ENCODE results near the gene SPAG17.

Gene SPAG17

GRCh38 chr1:118128761-118129160, 56.3 kb downstream of the SPAG17 start:
- Histone ChIP-seq H3K4me3 (no peak overlapping the region), H3K27ac (no peak overlapping the region)

- Histone ChIP-seq H3K27ac (peak overlapping the region in 1 of 21 experiments; percentile 17), H3K4me3 (no peak overlapping the region)
Observed at GRCh38 chr1:118124064-118124463, 61.0 kb downstream of the SPAG17 start.

- Histone ChIP-seq H3K4me3 (no peak overlapping the region), H3K27ac (peak overlapping the region in 1 of 21 experiments; percentile 17)
Observed at GRCh38 chr1:118123116-118123839, 61.8 kb downstream of the SPAG17 start.

GRCh38 chr1:118122234-118123004, 62.6 kb downstream of the SPAG17 start:
- peak overlapping the region in 1 of 21 experiments; percentile 10 for H3K27ac ChIP-seq
- H3K4me3 ChIP-seq, result no peak overlapping the region

GRCh38 chr1:118118873-118119463, 66.1 kb downstream of the SPAG17 start:
- Histone ChIP-seq H3K4me3 (no peak overlapping the region), H3K27ac (peak overlapping the region in 2 of 21 experiments; percentile 18 to 71)

GRCh38 chr1:118118469-118118868, 66.6 kb downstream of the SPAG17 start:
- peak overlapping the region in 2 of 21 experiments; percentile 18 to 71 for H3K27ac ChIP-seq
- H3K4me3 ChIP-seq, result no peak overlapping the region

- no peak overlapping the region for H3K4me3 ChIP-seq
- peak overlapping the region in 2 of 21 experiments; percentile 38 to 76 for H3K27ac ChIP-seq
Observed at GRCh38 chr1:118117521-118117920, 67.5 kb downstream of the SPAG17 start.

GRCh38 chr1:118116909-118117308, 68.1 kb downstream of the SPAG17 start:
- peak overlapping the region in 4 of 21 experiments; percentile 14 to 76 (median 27) for H3K27ac ChIP-seq

GRCh38 chr1:118116401-118116800, 68.6 kb downstream of the SPAG17 start:
- peak overlapping the region in 5 of 21 experiments; percentile 16 to 76 (median 24) for H3K27ac ChIP-seq
- no peak overlapping the region for H3K4me3 ChIP-seq

More at GRCh38 chr1:118116909-118117308, 68.1 kb downstream of the SPAG17 start:
- no peak overlapping the region for H3K4me3 ChIP-seq

- H3K27ac ChIP-seq, result peak overlapping the region in 3 of 21 experiments; percentile 17 to 76 (median 24)
- no peak overlapping the region for H3K4me3 ChIP-seq
Observed at GRCh38 chr1:118115567-118116295, 69.3 kb downstream of the SPAG17 start.

- Histone ChIP-seq H3K4me3 (no peak overlapping the region), H3K27ac (peak overlapping the region in 1 of 21 experiments; percentile 22)
Observed at GRCh38 chr1:118113261-118113660, 71.8 kb downstream of the SPAG17 start.

- Histone ChIP-seq H3K27ac (no peak overlapping the region), H3K4me3 (no peak overlapping the region)
Observed at GRCh38 chr1:118110580-118110979, 74.4 kb downstream of the SPAG17 start.

GRCh38 chr1:118104951-118105350, 80.1 kb downstream of the SPAG17 start:
- no peak overlapping the region for H3K4me3 ChIP-seq
- no peak overlapping the region for H3K27ac ChIP-seq

GRCh38 chr1:118102445-118102844, 82.6 kb downstream of the SPAG17 start:
- no peak overlapping the region for H3K4me3 ChIP-seq

GRCh38 chr1:118101999-118102398, 83.0 kb downstream of the SPAG17 start:
- peak overlapping the region in 2 of 21 experiments; percentile 30 to 37 for H3K27ac ChIP-seq
- H3K4me3 ChIP-seq, result no peak overlapping the region

More at GRCh38 chr1:118102445-118102844, 82.6 kb downstream of the SPAG17 start:
- no peak overlapping the region for H3K27ac ChIP-seq

- Histone ChIP-seq H3K4me3 (no peak overlapping the region), H3K27ac (peak overlapping the region in 2 of 21 experiments; percentile 30 to 37)
Observed at GRCh38 chr1:118101515-118101844, 83.5 kb downstream of the SPAG17 start.

GRCh38 chr1:118100686-118101514, 84.1 kb downstream of the SPAG17 start:
- H3K4me3 ChIP-seq, result no peak overlapping the region

GRCh38 chr1:118099686-118100085, 85.3 kb downstream of the SPAG17 start:
- Histone ChIP-seq H3K27ac (no peak overlapping the region), H3K4me3 (no peak overlapping the region)

More at GRCh38 chr1:118100686-118101514, 84.1 kb downstream of the SPAG17 start:
- H3K27ac ChIP-seq, result peak overlapping the region in 1 of 21 experiments; percentile 30

All from skin epidermis (tissue), 12 donors.